GM04504 (cell line): ENCODE results near the gene HELB.

Experiments used
- DNase-seq: peaks from one replicate; pipeline ENCODE4 v3.0.0-alpha.2; 2012; ENCODE audit warnings: low read depth

Gene HELB

DNA sequence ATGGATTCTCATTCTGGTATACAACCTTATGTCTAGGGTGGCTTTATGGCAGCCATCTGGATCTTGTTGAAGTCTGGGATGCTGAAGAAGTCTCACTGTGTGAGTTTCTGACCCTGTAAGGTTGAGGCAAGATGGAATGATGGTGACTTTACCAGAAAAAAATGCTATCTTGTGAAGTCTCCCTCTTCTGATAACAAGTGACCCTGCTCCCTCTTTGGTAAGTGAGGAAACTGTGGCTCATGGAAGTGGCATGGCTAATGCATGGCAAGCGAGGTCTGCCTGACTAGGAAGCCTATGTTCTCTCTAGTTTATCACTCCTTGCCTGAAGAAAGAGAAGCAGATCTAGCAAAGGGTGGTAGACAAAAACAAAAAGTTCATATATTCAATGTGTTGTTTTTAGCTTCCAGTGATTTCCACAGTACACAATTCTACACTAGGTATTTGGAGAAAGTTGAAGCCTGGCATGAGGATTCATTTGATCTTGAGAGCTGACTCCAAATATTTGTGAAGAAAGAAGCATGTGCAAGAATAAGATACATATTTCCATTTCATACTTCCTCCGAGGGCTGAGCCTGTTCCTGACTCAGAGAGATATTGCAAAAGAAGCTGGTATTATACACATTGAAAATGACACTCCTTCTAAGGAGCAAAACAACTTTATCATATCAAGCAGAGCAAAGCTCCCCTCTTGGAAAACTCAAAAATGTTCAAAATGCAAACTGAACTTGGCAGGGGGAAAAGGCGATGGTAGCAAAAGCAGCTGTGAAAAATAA is 63.6 kb downstream of the HELB start:
- DNase-seq = no peak

DNA sequence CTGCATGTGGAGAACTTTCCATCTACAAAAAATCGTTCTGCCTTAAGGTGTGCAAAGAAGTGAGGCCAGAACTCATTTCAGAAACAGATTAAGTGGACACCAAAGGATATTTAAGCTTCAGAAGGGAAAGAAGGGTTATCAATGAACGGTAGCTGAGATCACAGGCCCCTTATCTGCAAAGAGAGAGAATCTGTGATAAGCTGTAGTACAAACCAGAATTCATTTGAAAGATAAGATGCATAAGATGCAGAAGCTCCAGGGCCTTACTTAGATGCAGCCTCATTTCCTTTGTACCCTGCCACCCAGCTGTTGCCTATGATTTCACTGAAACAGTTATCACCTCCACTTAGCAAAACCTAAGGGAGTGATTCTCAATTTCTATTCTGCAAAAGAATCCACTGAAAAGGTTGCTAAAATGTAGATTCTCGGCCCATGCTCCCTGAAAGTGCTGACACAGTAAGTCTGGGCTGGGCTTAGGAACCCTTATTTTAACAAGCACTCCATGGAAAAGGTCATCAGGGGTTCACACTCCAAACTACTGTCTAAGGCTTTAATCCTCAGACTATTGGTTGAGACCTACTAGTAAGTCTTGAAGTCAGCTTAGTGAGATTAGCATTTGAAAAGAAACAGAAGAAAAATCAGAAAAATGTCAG is 64.8 kb downstream of the HELB start:
- no peak for DNase-seq

DNA sequence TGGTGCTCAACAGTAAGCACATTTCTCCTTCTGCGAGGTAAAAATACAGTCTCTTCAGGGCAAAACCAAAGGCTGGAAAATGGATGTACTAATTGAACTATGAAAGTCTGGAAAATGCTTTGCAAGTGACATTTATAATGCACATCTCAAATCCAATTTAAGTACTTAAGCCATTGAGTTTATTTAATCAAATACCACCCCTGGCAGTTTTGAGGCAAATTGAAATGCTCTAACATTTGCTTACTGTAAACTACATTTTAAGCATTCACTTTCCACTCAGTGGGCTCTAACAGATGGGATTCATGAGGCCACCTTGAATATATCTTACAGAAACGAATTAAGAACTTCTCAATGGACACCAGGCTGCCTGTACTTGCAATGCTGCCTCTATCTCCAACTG is 69.7 kb downstream of the HELB start:
- DNase-seq = no peak

DNA sequence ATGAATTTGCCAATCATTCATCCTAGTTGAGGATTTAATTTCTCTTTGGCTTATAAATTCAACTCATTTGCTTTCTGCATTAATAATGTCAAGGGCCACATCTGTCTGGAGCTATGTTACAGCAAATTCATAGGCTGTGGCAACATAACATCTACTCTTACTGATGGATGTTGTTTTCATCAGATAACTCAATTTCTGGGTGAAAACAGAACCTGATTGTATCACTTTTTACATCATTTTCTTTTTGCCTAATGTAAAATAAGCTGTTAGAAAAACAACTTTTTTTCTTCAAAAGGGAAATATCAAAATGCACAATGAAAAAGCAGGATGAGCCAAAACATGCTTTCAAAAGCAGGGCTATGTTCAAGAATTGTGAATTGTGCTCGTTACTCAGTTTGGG is 73.3 kb downstream of the HELB start:
- no peak for DNase-seq

DNA sequence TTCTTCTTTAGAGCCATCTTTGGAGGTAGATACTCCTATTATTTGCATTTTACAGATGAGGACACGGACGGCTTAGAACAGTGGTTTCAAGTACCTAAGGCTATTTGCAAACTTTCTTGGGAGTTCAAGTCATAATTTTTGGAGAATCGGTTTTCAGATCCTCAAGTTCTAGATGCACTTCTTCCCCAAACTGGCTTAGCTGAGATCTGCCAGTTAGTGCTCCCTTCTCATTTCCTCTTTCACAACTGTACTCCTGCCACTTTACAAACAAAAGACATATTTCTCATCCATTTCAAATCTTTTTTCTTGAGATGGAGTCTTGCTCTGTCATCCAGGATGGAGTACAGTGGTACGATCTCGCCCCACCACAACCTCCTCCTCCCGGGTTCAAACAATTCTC is 77.3 kb downstream of the HELB start:
- no peak for DNase-seq

DNA sequence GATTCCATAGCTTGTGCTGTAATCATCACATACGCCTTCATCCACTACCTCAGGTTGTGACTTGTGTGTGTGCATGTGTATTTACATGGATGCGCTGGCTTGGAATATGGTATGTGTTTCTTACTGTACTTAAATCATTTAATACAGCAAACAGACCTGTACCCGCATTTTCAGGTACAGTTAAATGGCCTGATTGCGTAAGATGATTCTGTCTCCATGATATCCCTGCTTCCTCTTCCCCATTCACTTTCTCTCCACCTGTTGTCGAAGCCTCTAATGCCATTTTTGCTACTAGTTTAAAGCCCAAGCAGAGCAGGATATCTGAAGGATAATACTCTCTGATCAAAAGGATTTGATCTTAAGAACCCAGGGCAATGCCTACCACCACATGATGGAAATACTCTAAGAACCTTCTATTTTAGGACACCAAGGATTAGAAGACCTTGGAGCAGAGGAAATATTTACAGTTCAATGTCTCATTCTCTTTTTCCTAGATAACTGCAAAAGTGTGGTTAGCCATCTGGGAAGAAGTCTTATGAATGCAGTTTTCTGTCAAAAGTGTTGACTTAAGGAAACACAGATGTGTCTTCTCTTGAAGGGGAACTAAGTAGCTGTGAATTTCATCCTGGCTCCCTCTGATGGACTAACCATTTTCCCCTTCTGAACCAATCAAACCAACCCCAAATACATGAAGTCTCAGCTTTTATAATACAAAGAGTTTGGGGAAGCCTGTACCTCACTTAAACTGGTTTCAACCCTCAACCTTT is 78.7 kb downstream of the HELB start:
- no peak for DNase-seq

DNA sequence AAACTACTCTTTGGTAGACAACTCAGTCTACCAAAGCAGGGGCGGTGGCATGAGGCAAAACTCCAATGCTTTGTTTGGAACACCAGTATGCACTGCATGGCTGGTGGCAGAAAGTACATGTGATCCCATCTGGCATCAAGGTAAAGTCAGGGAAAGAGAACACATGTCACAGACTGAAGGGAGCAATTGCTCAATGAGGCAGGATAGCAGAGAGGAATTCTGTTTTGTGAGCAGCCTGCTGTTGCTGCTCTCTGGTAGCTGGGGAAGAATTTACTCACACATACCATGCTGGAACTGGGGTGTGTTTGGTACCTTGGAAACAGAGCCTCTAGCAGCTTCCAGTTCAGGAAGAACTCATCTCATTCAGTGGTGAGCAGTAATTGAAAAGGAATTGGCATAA is 84.8 kb downstream of the HELB start:
- DNase-seq = no peak
